ENCODE measurements around the gene TMC7. TPM values are rescaled to one million over a fixed set of nuclear protein-coding genes. Genes with fewer than 3 reads are reported as not detected.

The TMC7 gene
- total and polyA plus RNA-seq, 2 of the 8 experiments (the other 6 are each of a cell fraction or from before 2014, with no cell fraction given): 2.3 to 2.6 TPM

- H2AFZ ChIP-seq (ENCODE audit: low read length): no peak overlapping the region
- H3K23me2 ChIP-seq (ENCODE audit: low read depth, low read length): no peaks in the 10 kb centered on the region
- WGBS, 2 experiments (ENCODE audit: extremely low coverage in 1 of 2, insufficient coverage in 1 of 2, insufficient read length in 1 of 2, insufficient replicate concordance in 2 of 2, low coverage in 1 of 2, low lambda C conversion rate in 2 of 2, missing lambda C conversion rate in 1 of 2): 95% methylated on average over 6 of the region's 6 CpGs; no CpG with 5 or more reads in 1 of the 2 experiments
- DNase-seq (ENCODE audit: low read depth in 1 of 2, low spot score in 2 of 2) (no peak), FAIRE-seq (no peak)
- H3K27me3 ChIP-seq (replicated peaks in 1 of 4; ENCODE audit: control insufficient read depth in 3 of 4, extremely low read depth in 1 of 4, insufficient read depth in 3 of 4, low read length in 3 of 4): no peaks in the 10 kb centered on the region
- H4K8ac ChIP-seq (ENCODE audit: extremely low read depth, insufficient read depth, low read length): no peak overlapping the region
- H3K14ac ChIP-seq (ENCODE audit: insufficient read length): no peak overlapping the region
- peaks cover 2 to 33% (median 11%) of the 10 kb centered on the region in 4 experiments; a peak in 6 of 8 replicates for H3K36me3 ChIP-seq (ENCODE audit: control insufficient read depth in 2 of 4, insufficient read depth in 4 of 4, low read length in 3 of 4)
- no peak overlapping the region for H2AK5ac ChIP-seq (ENCODE audit: low read depth, low read length)
- H4K20me1 ChIP-seq (replicated peaks in 1 of 2; ENCODE audit: control insufficient read depth in 1 of 2, insufficient read depth in 2 of 2, low read length in 2 of 2): no peaks in the 10 kb centered on the region
- H3K4me1 ChIP-seq (replicated peaks in 1 of 4; ENCODE audit: control insufficient read depth in 3 of 4, insufficient read depth in 4 of 4, low read length in 3 of 4): no peaks in the 10 kb centered on the region
- ChIA-PET POLR2A (ENCODE audit: partially characterized antibody) (interaction anchor here (0.9 kb wide), 1 partner anchor 8 kb away, joined by 3 read pairs; no protein-coding TSS in a partner anchor), CTCF (ENCODE audit: partially characterized antibody) (interaction anchor here (1.1 kb wide), 1 partner anchor 16 kb away, joined by 3 read pairs; no protein-coding TSS in a partner anchor)
- no peak overlapping the region for H2BK12ac ChIP-seq (ENCODE audit: low read depth, low read length)
- H3K9me3 ChIP-seq (ENCODE audit: insufficient read depth in 2 of 2, low read depth in 1 of 2, low read length in 1 of 2): no peaks in the 10 kb centered on the region; a peak in 1 of 4 replicates
- no peaks in the 10 kb centered on the region for H3K79me1 ChIP-seq (ENCODE audit: low read depth, low read length)
- H3K56ac ChIP-seq (replicated peaks; ENCODE audit: insufficient read length, low read depth, low read length): no peak overlapping the region
- no peak overlapping the region for H2BK5ac ChIP-seq (ENCODE audit: low read depth, low read length)
- H3K4ac ChIP-seq (replicated peaks; ENCODE audit: insufficient read length, low read depth, low read length): no peak overlapping the region
- no peak overlapping the region for H3K23ac ChIP-seq (ENCODE audit: insufficient read length)
- no peak overlapping the region for H2BK15ac ChIP-seq (ENCODE audit: low read length)
- H3K27ac ChIP-seq (ENCODE audit: low read depth, low read length): no peak overlapping the region
- no peak overlapping the region for H2BK120ac ChIP-seq (replicated peaks; ENCODE audit: low read depth, low read length)
- H3K4me3 ChIP-seq (ENCODE audit: extremely low read depth in 1 of 4, insufficient read depth in 2 of 4, low read depth in 3 of 4, low read length in 4 of 4): no peak overlapping the region
- no peaks in the 10 kb centered on the region for H3K79me2 ChIP-seq (ENCODE audit: control insufficient read depth in 1 of 2, insufficient read depth in 2 of 2, low read length in 2 of 2)
- no peak overlapping the region for H4K5ac ChIP-seq (ENCODE audit: insufficient read length, low read depth, low read length)
- H4K91ac ChIP-seq (replicated peaks; ENCODE audit: insufficient read length, low read length): no peak overlapping the region
- H2BK20ac ChIP-seq (ENCODE audit: low read length): no peak overlapping the region
- H3K4me2 ChIP-seq (ENCODE audit: insufficient read depth in 1 of 2, low read depth in 2 of 2, low read length in 2 of 2): no peak overlapping the region
- no peak overlapping the region for H3K18ac ChIP-seq (ENCODE audit: extremely low read depth, low read length)
- no peak overlapping the region for H3K9ac ChIP-seq (replicated peaks in 1 of 4; ENCODE audit: extremely low read depth in 1 of 4, low read depth in 3 of 4, low read length in 3 of 4)
- TF ChIP-seq CTCF (IDR thresholded peaks at IDR 0.05; ENCODE audit: control extremely low read depth in 1 of 3, insufficient read depth in 1 of 3, low read depth in 1 of 3, low read length in 3 of 3): no peak
- TF ChIP-seq JUN (IDR thresholded peaks at IDR 0.05; ENCODE audit: low read depth, low read length): no peak
- TF ChIP-seq, protein P1, sequence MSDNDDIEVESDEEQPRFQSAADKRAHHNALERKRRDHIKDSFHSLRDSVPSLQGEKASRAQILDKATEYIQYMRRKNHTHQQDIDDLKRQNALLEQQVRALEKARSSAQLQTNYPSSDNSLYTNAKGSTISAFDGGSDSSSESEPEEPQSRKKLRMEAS (IDR thresholded peaks at IDR 0.05): no peak
- TF ChIP-seq TAF1 (IDR thresholded peaks at IDR 0.05; ENCODE audit: low read depth, low read length): no peak
- TF ChIP-seq ATF2 (IDR thresholded peaks at IDR 0.05; ENCODE audit: low read length): no peak
- no peak for TF ChIP-seq BRCA1 (IDR thresholded peaks at IDR 0.05; ENCODE audit: low read depth, low read length)
- no peak for TF ChIP-seq ASH2L (IDR thresholded peaks at IDR 0.05; ENCODE audit: low read length)
- no peak for TF ChIP-seq CREB1 (IDR thresholded peaks at IDR 0.05)
- no peak for TF ChIP-seq RNF2 (IDR thresholded peaks at IDR 0.05; ENCODE audit: borderline replicate concordance, low read depth, low read length, missing control alignments, poor library complexity, severe bottlenecking)
Observed at GRCh38 chr16:19077879-19078278, 94.1 kb downstream of the TMC7 start.

Data from H1 (cell line).